Colonic mucosa (tissue), 4 donors: ENCODE results near the gene ST6GALNAC1. TPM values are rescaled to one million over a fixed set of nuclear protein-coding genes. Genes with fewer than 3 reads are reported as not detected.

Source experiments
- DNase-seq: peaks from one replicate; pipeline ENCODE4 v3.0.0-alpha.2; 2020
- H3K27ac ChIP-seq: fragments of 200-600 bp; one replicate; pipeline ENCODE4 v1.8.0; 2021
- H3K27me3 ChIP-seq: fragments of 200-600 bp; one replicate; pipeline ENCODE4 v1.8.0; 2021
- H3K36me3 ChIP-seq: fragments of 200-600 bp; one replicate; pipeline ENCODE4 v1.8.0; 2021
- H3K4me1 ChIP-seq: fragments of 200-600 bp; one replicate; pipeline ENCODE4 v1.8.0; 2021; ENCODE audit warnings: mild to moderate bottlenecking
- H3K4me3 ChIP-seq: fragments of 200-600 bp; one replicate; pipeline ENCODE4 v1.8.0; 2021
- H3K9ac ChIP-seq, 2 donors: one replicate each; pipeline ENCODE4 v1.7.0; 2013; ENCODE audit warnings: control low read depth in 2 of 2, low read depth in 2 of 2, low read length in 2 of 2
- H3K9me3 ChIP-seq: fragments of 200-600 bp; one replicate; pipeline ENCODE4 v1.8.0; 2021
- CTCF ChIP-seq: fragments of 200-600 bp; IDR thresholded peaks from one replicate; pipeline ENCODE4 v1.8.0; 2022; ENCODE audit warnings: antibody characterized with exemption, mild to moderate bottlenecking
- intact Hi-C: fragments of 100-400 bp; cut with DNase I; formaldehyde crosslinking; loops from one replicate; pipeline ENCODE4 v1.14.1; 2022
- total RNA-seq, 2 donors: library from RNA; stranded (reverse); fragmentation: NEBNext Ultra II Directional in 1 of 2; extraction: Animal tissue kit (Norgen Biotek cat#: 25700) in 1 of 2; gene quantifications; one replicate each; pipeline ENCODE4 v1.2.1, GENCODE V29; 2021
- donor health status: healthy.
- donor health status: DM: no; HTN: no; CAD: no.
- donor health status: DM: no; HTN: no; CAD: no.

Gene ST6GALNAC1
- total RNA-seq, 2 donors from 2014 or later, result 311 to 465 TPM

DNA sequence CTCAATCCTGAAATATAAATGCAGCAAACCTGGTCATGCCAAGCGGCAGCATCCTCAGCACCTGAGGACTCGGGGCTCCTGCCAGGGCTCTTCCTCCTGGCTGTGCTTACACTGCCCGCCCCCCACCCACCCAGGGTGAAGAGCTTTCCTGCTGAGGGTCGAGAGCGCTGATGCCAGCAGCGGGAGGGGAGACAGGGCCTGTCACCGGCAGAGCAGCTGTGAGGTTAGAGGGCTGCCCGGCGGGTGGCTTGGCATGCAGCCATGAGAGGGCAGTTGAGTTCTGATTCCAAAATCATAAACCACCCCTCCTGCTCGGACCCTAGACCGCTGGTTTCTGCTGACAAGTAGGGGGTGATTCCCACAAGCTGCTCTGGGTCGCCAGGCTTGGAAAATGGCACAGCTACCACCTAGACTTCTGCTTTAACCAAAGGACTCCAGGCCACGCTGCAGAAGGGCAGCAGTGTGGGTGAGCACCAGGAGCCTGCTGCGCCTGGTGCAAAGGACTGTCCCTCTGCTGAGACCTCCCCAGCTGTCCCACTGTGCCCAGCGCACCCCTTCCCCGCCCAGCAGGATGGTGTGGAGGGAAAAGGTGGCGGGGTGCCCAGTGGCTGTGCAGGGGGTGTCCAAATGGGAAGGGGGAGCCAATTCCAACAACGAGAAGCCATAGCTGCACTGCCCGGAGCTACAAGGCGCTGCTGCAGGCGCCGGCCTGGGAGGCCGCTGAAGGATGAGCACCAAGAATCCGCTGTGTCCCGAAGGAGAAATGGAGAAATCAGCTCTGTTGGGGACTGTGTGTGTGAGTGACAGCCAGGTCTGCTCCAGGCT lies 40.6 kb upstream of the ST6GALNAC1 start:
- Histone ChIP-seq H3K27me3 (no peaks in the 10 kb centered on the region), H3K4me1 (peaks cover 3% of the 10 kb centered on the region), H3K9me3 (no peaks in the 10 kb centered on the region), H3K9ac (no peak overlapping the region), H3K27ac (no peak overlapping the region), H3K36me3 (no peaks in the 10 kb centered on the region), H3K4me3 (no peak overlapping the region)
- DNase-seq, result no peak
- no peak for TF ChIP-seq CTCF
- intact Hi-C loops, result loop anchor here (5.0 to 10.0 kb wide), 3 partner anchors 57 to 159 kb away; no protein-coding TSS in a partner anchor

DNA sequence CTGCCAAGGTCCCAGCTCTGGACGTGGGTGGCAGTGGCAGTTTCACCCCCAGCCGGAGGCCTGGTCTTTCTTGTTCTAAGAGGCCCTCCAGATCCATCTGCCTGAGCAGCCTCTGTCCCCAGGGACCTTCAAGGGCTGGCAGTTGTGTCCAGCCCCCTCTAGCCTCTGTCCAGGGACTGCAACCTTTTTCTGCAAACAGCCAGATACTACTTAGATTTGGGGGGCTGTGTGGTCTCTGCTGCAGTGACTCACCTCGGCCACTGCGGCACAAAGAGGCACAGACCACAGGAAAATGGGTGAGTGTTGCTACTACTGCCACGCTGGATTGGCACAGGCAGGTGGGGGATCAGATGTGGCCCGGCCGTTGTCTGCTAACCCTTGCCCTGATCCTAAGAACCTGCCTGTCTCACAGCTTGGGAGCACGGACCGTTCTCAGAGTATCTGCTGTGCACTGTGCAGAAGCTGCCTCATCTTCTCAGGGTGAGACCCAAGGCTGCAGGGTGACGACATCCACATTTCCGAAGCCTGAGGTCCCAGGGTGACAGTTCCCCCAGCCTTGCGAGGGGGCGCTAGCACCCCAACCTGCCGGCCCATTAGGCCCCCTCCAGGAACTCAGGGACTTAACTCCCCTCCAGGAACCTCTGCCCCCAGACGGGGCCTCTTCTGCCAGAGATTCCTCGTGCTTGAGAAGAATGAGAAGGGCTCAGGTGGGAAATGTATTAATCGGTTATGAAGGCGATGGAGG lies 39.6 kb upstream of the ST6GALNAC1 start:
- TF ChIP-seq CTCF, result no peak

GRCh38 chr17:76682296-76682695 lies 38.7 kb upstream of the ST6GALNAC1 start:
- Histone ChIP-seq H3K9me3 (no peaks in the 10 kb centered on the region), H3K9ac (peak overlapping the region in 1 of 2 donors; percentile 40), H3K4me1 (peaks cover 3% of the 10 kb centered on the region), H3K27me3 (no peaks in the 10 kb centered on the region), H3K4me3 (no peak overlapping the region), H3K27ac (no peak overlapping the region), H3K36me3 (no peaks in the 10 kb centered on the region)
- no peak for TF ChIP-seq CTCF
- DNase-seq, result no peak
- intact Hi-C loops, result loop anchor here (5.0 to 10.0 kb wide), 3 partner anchors 55 to 157 kb away; no protein-coding TSS in a partner anchor

More for the DNA sequence above, 39.6 kb upstream of the ST6GALNAC1 start:
- no peak overlapping the region for H3K27ac ChIP-seq
- no peak for DNase-seq
- H3K9ac ChIP-seq, result no peak overlapping the region
- peaks cover 3% of the 10 kb centered on the region for H3K4me1 ChIP-seq
- no peaks in the 10 kb centered on the region for H3K27me3 ChIP-seq
- H3K36me3 ChIP-seq, result no peaks in the 10 kb centered on the region
- H3K4me3 ChIP-seq, result no peak overlapping the region
- H3K9me3 ChIP-seq, result no peaks in the 10 kb centered on the region
- intact Hi-C loops, result loop anchor here (5.0 to 10.0 kb wide), 3 partner anchors 56 to 158 kb away; no protein-coding TSS in a partner anchor

DNA sequence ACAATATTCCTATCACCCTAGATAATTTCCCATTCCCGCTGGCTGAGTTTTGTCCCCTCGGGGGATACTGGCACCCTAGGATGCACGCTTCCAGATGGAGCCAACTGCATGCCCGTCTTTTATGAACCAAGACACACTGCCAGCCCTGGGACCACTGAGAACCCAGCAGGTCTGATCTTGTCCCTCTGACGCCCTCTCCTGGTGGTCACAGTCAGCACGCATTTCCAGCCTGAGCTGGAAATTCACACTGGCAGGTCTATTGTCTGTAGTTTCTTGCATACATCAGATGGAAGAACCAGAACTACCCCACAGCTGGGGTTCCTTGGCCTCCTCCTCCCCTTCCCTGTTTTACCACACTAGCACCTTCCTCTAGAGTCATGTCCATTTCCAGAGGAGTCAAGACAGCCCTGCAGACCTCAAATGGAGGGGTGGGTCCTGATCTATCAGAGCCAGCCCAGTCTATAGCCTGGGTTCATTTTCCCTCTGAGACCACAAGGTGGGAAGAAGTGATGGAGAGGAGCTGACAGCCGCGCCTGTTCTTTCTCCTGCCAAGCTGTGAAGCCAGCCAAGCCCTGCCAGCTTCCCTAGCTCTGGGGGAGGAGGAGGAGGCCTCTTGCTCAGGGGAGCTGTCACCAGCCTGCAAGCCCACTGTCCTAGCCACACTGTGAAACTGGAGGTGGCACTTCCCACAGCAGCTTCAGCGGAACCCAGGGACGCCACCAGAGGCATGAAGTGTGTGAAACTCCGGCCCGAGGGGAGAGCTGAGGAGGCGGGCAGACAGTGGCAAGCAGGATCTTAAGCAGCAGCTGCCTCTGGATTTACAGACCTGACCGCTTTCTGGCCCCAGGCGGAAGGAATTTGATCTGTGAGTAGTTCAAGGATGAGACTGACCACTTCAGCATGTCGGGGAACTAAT lies 37.9 kb upstream of the ST6GALNAC1 start:
- intact Hi-C loops, result loop anchor here (5.0 to 10.0 kb wide), 3 partner anchors 54 to 157 kb away; no protein-coding TSS in a partner anchor
- peak; percentile 83 for TF ChIP-seq CTCF
- H3K4me1 ChIP-seq, result peaks cover 3% of the 10 kb centered on the region

GRCh38 chr17:76679239-76679638 lies 35.7 kb upstream of the ST6GALNAC1 start:
- H3K9ac ChIP-seq, result no peak overlapping the region
- no peak for TF ChIP-seq CTCF
- no peak overlapping the region for H3K4me3 ChIP-seq
- H3K9me3 ChIP-seq, result no peaks in the 10 kb centered on the region
- intact Hi-C loops, result no loop called here
- H3K27me3 ChIP-seq, result no peaks in the 10 kb centered on the region
- H3K36me3 ChIP-seq, result no peaks in the 10 kb centered on the region
- peak overlapping the region; percentile 53 for H3K27ac ChIP-seq
- H3K4me1 ChIP-seq, result peaks cover 3% of the 10 kb centered on the region
- DNase-seq, result no peak

More for the DNA sequence above, 37.9 kb upstream of the ST6GALNAC1 start:
- H3K9ac ChIP-seq, result peak overlapping the region in 1 of 2 donors; percentile 14
- H3K9me3 ChIP-seq, result no peaks in the 10 kb centered on the region
- no peak overlapping the region for H3K4me3 ChIP-seq
- no peak overlapping the region for H3K27ac ChIP-seq
- DNase-seq, result peak; percentile 89
- no peaks in the 10 kb centered on the region for H3K36me3 ChIP-seq
- no peaks in the 10 kb centered on the region for H3K27me3 ChIP-seq
